CD8-positive, alpha-beta memory T cell (primary cell): ENCODE data around the gene FARP2. TPM values are rescaled to one million over a fixed set of nuclear protein-coding genes. Genes with fewer than 3 reads are reported as not detected.
A peak's percentile ranks its signal among the peaks of the same experiment; 100 is the strongest.
"Not testable (repeated sequence)": the region's sequence is repeated elsewhere in the genome, so short reads cannot be mapped to it uniquely, and the experiment has no call there.

Experiments
- CTCF ChIA-PET: fragments of 350-600 bp; sonication (Branson Sonifier 250); formaldehyde crosslinking; loops from one replicate; lab custom pipeline; 2021; ENCODE audit warnings: antibody characterized with exemption; lab: Charles Lee
- POLR2A ChIA-PET: fragments of 350-600 bp; sonication (Branson Sonifier 250); formaldehyde crosslinking; loops from one replicate; lab custom pipeline; 2021; ENCODE audit warnings: antibody characterized with exemption; lab: Charles Lee
- DNase-seq, 5 donors: peaks; one replicate each; pipeline versions ENCODE4 v3.0.0 to v3.0.0-alpha.2; 2020 to 2022; ENCODE audit warnings: mixed read lengths in 1 of 5
- H3K27ac ChIP-seq: one replicate; pipeline ENCODE4 v1.7.0; 2013; ENCODE audit warnings: low read depth, mild to moderate bottlenecking, low read length, moderate library complexity
- H3K27me3 ChIP-seq: 2 replicates; pipeline ENCODE4 v1.7.0; 2013; ENCODE audit warnings: low read length, mild to moderate bottlenecking; ENCODE audit not compliant: insufficient read depth, poor library complexity, severe bottlenecking
- H3K36me3 ChIP-seq: 2 replicates; pipeline ENCODE4 v1.7.0; 2013; ENCODE audit warnings: mild to moderate bottlenecking, low read length, moderate library complexity; ENCODE audit not compliant: insufficient read depth
- H3K4me1 ChIP-seq: 2 replicates; pipeline ENCODE4 v1.7.0; 2013; ENCODE audit warnings: mild to moderate bottlenecking, low read length, moderate library complexity; ENCODE audit not compliant: insufficient read depth
- H3K4me3 ChIP-seq: 2 replicates; pipeline ENCODE4 v1.7.0; 2013; ENCODE audit warnings: mild to moderate bottlenecking, low read length
- H3K9me3 ChIP-seq: 2 replicates; pipeline ENCODE4 v1.7.0; 2013; ENCODE audit warnings: mild to moderate bottlenecking, low read length
- H3K27ac Mint-ChIP-seq, 8 donors: one replicate each; pipeline ENCODE4 v1.8.0; 2020 to 2021; ENCODE audit warnings: mixed read lengths in 8 of 8, mild to moderate bottlenecking in 6 of 8, inconsistent platforms in 3 of 8, moderate library complexity in 3 of 8
- H3K27me3 Mint-ChIP-seq, 2 donors: one replicate each; pipeline ENCODE4 v1.8.0; 2020 to 2021; ENCODE audit warnings: mixed read lengths in 2 of 2, mild to moderate bottlenecking in 1 of 2, moderate library complexity in 1 of 2
- H3K36me3 Mint-ChIP-seq, 3 donors: one replicate each; pipeline ENCODE4 v1.8.0; 2020 to 2021; ENCODE audit warnings: mixed read lengths in 3 of 3, inconsistent platforms in 1 of 3, mild to moderate bottlenecking in 1 of 3
- H3K4me1 Mint-ChIP-seq, 3 donors: one replicate each; pipeline ENCODE4 v1.8.0; 2020 to 2021; ENCODE audit warnings: mixed read lengths in 3 of 3, inconsistent platforms in 1 of 3, mild to moderate bottlenecking in 1 of 3
- H3K4me3 Mint-ChIP-seq, 7 donors: one replicate each; pipeline ENCODE4 v1.8.0; 2020 to 2021; ENCODE audit warnings: mixed read lengths in 7 of 7, mild to moderate bottlenecking in 6 of 7, moderate library complexity in 4 of 7, inconsistent platforms in 2 of 7
- H3K9me3 Mint-ChIP-seq, 5 donors: one replicate each; pipeline ENCODE4 v1.8.0; 2020 to 2022; ENCODE audit warnings: mixed read lengths in 5 of 5, mild to moderate bottlenecking in 3 of 5, moderate library complexity in 2 of 5, inconsistent platforms in 1 of 5
- polyA plus RNA-seq: library from polyadenylated mRNA; unstranded; fragments of 300-500 nt; fragmentation: Illumina TruSeq; gene quantifications from one replicate; pipeline ENCODE4 v1.2.3, GENCODE V29; 2021
- total RNA-seq, 2 experiments: library from RNA; stranded (reverse); gene quantifications; one replicate each; pipeline ENCODE4 v1.2.3, GENCODE V29; 2021

Gene FARP2
- total and polyA plus RNA-seq, 3 experiments from 2014 or later, result 10.4 to 36.0 (median 32.8) TPM

GRCh38 chr2:241389697-241390096 lies 33.6 kb downstream of the FARP2 start:
- Mint-ChIP-seq H3K9me3 (no peaks in the 10 kb centered on the region), H3K4me3 (no peak overlapping the region), H3K27me3 (no peaks in the 10 kb centered on the region), H3K27ac (no peak overlapping the region), H3K36me3 (peaks cover 7 to 8% (median 7%) of the 10 kb centered on the region in 3 donors), H3K4me1 (no peaks in the 10 kb centered on the region)
- H3K9me3 ChIP-seq, result no peaks in the 10 kb centered on the region
- H3K27me3 ChIP-seq, result no peaks in the 10 kb centered on the region
- H3K4me3 ChIP-seq, result no peak overlapping the region
- ChIA-PET POLR2A (no interaction called here), CTCF (no interaction called here)
- no peaks in the 10 kb centered on the region for H3K4me1 ChIP-seq
- DNase-seq, result no peak
- no peak overlapping the region for H3K27ac ChIP-seq
- H3K36me3 ChIP-seq, result no peaks in the 10 kb centered on the region

GRCh38 chr2:241390301-241391206 lies 34.5 kb downstream of the FARP2 start:
- no peak overlapping the region for H3K4me3 ChIP-seq
- POLR2A ChIA-PET, result no interaction called here
- H3K9me3 ChIP-seq, result no peaks in the 10 kb centered on the region
- CTCF ChIA-PET, result no interaction called here
- Mint-ChIP-seq H3K27me3 (no peaks in the 10 kb centered on the region), H3K36me3 (peaks cover 10 to 14% (median 14%) of the 10 kb centered on the region in 3 donors), H3K4me3 (no peak overlapping the region), H3K4me1 (no peaks in the 10 kb centered on the region), H3K27ac (peak overlapping the region in 1 of 8 donors; percentile 44), H3K9me3 (no peaks in the 10 kb centered on the region)
- H3K27ac ChIP-seq, result no peak overlapping the region
- H3K27me3 ChIP-seq, result no peaks in the 10 kb centered on the region
- H3K36me3 ChIP-seq, result no peaks in the 10 kb centered on the region
- no peaks in the 10 kb centered on the region for H3K4me1 ChIP-seq
- DNase-seq, result no peak

GRCh38 chr2:241391892-241392665 lies 36.0 kb downstream of the FARP2 start:
- no peak overlapping the region for H3K27ac ChIP-seq
- peak in 2 of 5 donors; percentile 2 to 11 for DNase-seq
- no peaks in the 10 kb centered on the region for H3K4me1 ChIP-seq
- no peaks in the 10 kb centered on the region for H3K9me3 ChIP-seq
- ChIA-PET CTCF (no interaction called here), POLR2A (no interaction called here)
- Mint-ChIP-seq H3K36me3 (peaks cover 12 to 15% (median 12%) of the 10 kb centered on the region in 3 donors), H3K9me3 (no peaks in the 10 kb centered on the region), H3K27me3 (no peaks in the 10 kb centered on the region), H3K4me3 (no peak overlapping the region), H3K4me1 (no peaks in the 10 kb centered on the region), H3K27ac (peak overlapping the region in 1 of 8 donors; percentile 47)
- no peaks in the 10 kb centered on the region for H3K36me3 ChIP-seq
- H3K27me3 ChIP-seq, result no peaks in the 10 kb centered on the region
- H3K4me3 ChIP-seq, result no peak overlapping the region

- peaks cover 11 to 15% (median 14%) of the 10 kb centered on the region in 3 donors for H3K36me3 Mint-ChIP-seq
- H3K4me1 Mint-ChIP-seq, H3K4me3 ChIP-seq, H3K9me3 ChIP-seq, H3K27me3 ChIP-seq, H3K27ac ChIP-seq, POLR2A ChIA-PET, H3K27ac Mint-ChIP-seq, H3K4me1 ChIP-seq, H3K27me3 Mint-ChIP-seq, H3K9me3 Mint-ChIP-seq, CTCF ChIA-PET, DNase-seq, H3K4me3 Mint-ChIP-seq, H3K36me3 ChIP-seq: not testable (repeated sequence)
These were observed 36.7 kb downstream of the FARP2 start for GRCh38 chr2:241392753-241393152.

- Mint-ChIP-seq H3K27ac (peak overlapping the region in 1 of 8 donors; percentile 29), H3K4me1 (no peaks in the 10 kb centered on the region), H3K27me3 (no peaks in the 10 kb centered on the region), H3K36me3 (peaks cover 4 to 15% (median 14%) of the 10 kb centered on the region in 3 donors), H3K9me3 (no peaks in the 10 kb centered on the region), H3K4me3 (no peak overlapping the region)
- ChIA-PET POLR2A (interaction anchor here (0.6 kb wide), 1 partner anchor 144 kb away, joined by 4 read pairs; no protein-coding TSS in a partner anchor), CTCF (interaction anchor here (0.8 kb wide), 1 partner anchor 8 kb away, joined by 3 read pairs; no protein-coding TSS in a partner anchor)
- Histone ChIP-seq H3K4me3 (no peak overlapping the region), H3K9me3 (no peaks in the 10 kb centered on the region), H3K36me3 (no peaks in the 10 kb centered on the region), H3K27me3 (no peaks in the 10 kb centered on the region), H3K4me1 (no peaks in the 10 kb centered on the region), H3K27ac (no peak overlapping the region)
- no peak for DNase-seq
These were observed 37.6 kb downstream of the FARP2 start for GRCh38 chr2:241393524-241394196.

GRCh38 chr2:241396809-241397208 lies 40.7 kb downstream of the FARP2 start:
- H3K27me3 Mint-ChIP-seq, H3K27ac ChIP-seq, H3K4me3 ChIP-seq, H3K27me3 ChIP-seq, H3K4me1 ChIP-seq, CTCF ChIA-PET, H3K36me3 ChIP-seq, H3K4me1 Mint-ChIP-seq, DNase-seq, H3K4me3 Mint-ChIP-seq, H3K9me3 ChIP-seq, POLR2A ChIA-PET, H3K9me3 Mint-ChIP-seq: not testable (repeated sequence)
- Mint-ChIP-seq H3K36me3 (peaks cover 4 to 12% (median 11%) of the 10 kb centered on the region in 3 donors), H3K27ac (peak overlapping the region in 1 of 8 donors; percentile 56)

GRCh38 chr2:241399941-241400922 lies 44.1 kb downstream of the FARP2 start:
- Histone ChIP-seq H3K36me3 (no peaks in the 10 kb centered on the region), H3K9me3 (no peaks in the 10 kb centered on the region), H3K4me3 (no peak overlapping the region), H3K27me3 (no peaks in the 10 kb centered on the region), H3K4me1 (no peaks in the 10 kb centered on the region), H3K27ac (no peak overlapping the region)
- H3K4me3 Mint-ChIP-seq, result no peak overlapping the region
- POLR2A ChIA-PET, result no interaction called here
- CTCF ChIA-PET, result no interaction called here
- no peak for DNase-seq
- H3K36me3 Mint-ChIP-seq, result peaks cover 4 to 9% (median 6%) of the 10 kb centered on the region in 3 donors
- peak overlapping the region in 1 of 8 donors; percentile 48 for H3K27ac Mint-ChIP-seq
- no peaks in the 10 kb centered on the region for H3K27me3 Mint-ChIP-seq
- no peaks in the 10 kb centered on the region for H3K4me1 Mint-ChIP-seq
- H3K9me3 Mint-ChIP-seq, result no peaks in the 10 kb centered on the region
